Measurements from ENCODE around the gene USP43.

USP43 gene

GRCh38 chr17:9707948-9708347 lies 62.6 kb downstream of the USP43 start:
- no peak for DNase-seq

- DNase-seq, result no peak
These were observed 69.5 kb downstream of the USP43 start for GRCh38 chr17:9714801-9715200.

GRCh38 chr17:9715503-9716016 lies 70.2 kb downstream of the USP43 start:
- DNase-seq, result no peak

GRCh38 chr17:9725575-9725974 lies 80.3 kb downstream of the USP43 start:
- no peak for DNase-seq

- no peak for DNase-seq
These were observed 81.0 kb downstream of the USP43 start for GRCh38 chr17:9726291-9726690.

- DNase-seq, result no peak
These were observed 82.7 kb downstream of the USP43 start for GRCh38 chr17:9728005-9728404.

- DNase-seq, result no peak
These were observed 83.2 kb downstream of the USP43 start for GRCh38 chr17:9728564-9728963.

GRCh38 chr17:9729034-9729650 lies 83.8 kb downstream of the USP43 start:
- no peak for DNase-seq

- DNase-seq, result no peak
These were observed 84.6 kb downstream of the USP43 start for GRCh38 chr17:9729735-9730420.

- DNase-seq, result no peak
These were observed 105.2 kb downstream of the USP43 start for GRCh38 chr17:9750524-9750923.

- DNase-seq, result no peak
These were observed 109.8 kb downstream of the USP43 start for GRCh38 chr17:9755083-9755482.

- no peak for DNase-seq
These were observed 114.9 kb downstream of the USP43 start for GRCh38 chr17:9760266-9760665.

GRCh38 chr17:9763643-9764042 lies 118.3 kb downstream of the USP43 start:
- DNase-seq, result no peak

GRCh38 chr17:9765322-9765721 lies 120.0 kb downstream of the USP43 start:
- no peak for DNase-seq

- no peak for DNase-seq
These were observed 121.7 kb downstream of the USP43 start for GRCh38 chr17:9766970-9767369.

- DNase-seq, result no peak
These were observed 122.2 kb downstream of the USP43 start for GRCh38 chr17:9767432-9767991.

GRCh38 chr17:9768381-9768934 lies 123.1 kb downstream of the USP43 start:
- no peak for DNase-seq

- no peak for DNase-seq
These were observed 123.8 kb downstream of the USP43 start for GRCh38 chr17:9769036-9769695.

GRCh38 chr17:9771465-9771864 lies 126.1 kb downstream of the USP43 start:
- no peak for DNase-seq

GRCh38 chr17:9772658-9773057 lies 127.3 kb downstream of the USP43 start:
- DNase-seq, result no peak

GRCh38 chr17:9776911-9777310 lies 131.6 kb downstream of the USP43 start:
- no peak for DNase-seq
